HG03575 (cell line): ENCODE data around the gene SHANK1.

Source experiments
- ATAC-seq: cut with Tn5 transposase; IDR thresholded peaks from one replicate; pipeline ENCODE4 v1.9.1; 2021; ENCODE audit not compliant: unreplicated experiment, insufficient number of reproducible peaks, low FRiP score; ENCODE audit errors: extremely low read depth

SHANK1 gene

DNA sequence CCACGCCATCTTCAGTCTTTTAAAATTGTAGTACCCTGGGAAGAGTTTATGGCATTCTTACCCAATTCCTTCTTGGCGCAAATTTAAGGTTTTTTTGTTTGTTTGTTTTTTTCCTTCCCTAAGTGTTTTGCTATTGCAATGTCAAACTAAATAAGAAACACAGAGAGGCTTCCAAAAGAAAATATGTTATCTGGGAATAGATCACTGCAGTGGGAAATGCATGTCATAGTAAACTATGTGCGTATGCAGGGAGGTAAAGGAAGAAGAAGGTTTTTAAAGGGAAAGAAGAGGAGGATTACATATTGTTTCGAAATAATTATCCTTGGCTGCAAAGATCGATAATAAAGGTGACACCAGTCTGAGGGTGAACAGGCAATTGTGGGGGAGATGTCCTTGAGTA lies 16.7 kb upstream of the SHANK1 start:
- ATAC-seq = no peak

DNA sequence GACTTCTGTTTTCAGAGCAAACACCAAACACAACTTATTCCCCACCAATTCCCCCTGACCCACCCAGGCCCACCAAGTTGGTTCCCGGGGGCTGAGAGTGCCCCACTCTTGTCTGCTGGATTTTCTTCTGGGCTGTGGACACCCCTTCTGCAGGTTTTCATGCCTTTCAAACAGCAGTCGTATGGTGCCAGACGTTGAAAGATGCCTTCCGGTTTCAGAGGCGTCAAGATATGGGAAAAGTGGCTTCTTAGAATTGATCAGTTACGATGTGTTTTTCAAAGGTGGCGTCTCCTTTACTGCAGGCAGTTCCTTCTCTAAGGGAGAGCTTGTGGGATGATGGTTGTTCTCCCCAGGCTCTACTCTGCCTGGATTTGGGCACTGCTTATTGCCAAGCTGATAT lies 16.3 kb upstream of the SHANK1 start:
- ATAC-seq = no peak

DNA sequence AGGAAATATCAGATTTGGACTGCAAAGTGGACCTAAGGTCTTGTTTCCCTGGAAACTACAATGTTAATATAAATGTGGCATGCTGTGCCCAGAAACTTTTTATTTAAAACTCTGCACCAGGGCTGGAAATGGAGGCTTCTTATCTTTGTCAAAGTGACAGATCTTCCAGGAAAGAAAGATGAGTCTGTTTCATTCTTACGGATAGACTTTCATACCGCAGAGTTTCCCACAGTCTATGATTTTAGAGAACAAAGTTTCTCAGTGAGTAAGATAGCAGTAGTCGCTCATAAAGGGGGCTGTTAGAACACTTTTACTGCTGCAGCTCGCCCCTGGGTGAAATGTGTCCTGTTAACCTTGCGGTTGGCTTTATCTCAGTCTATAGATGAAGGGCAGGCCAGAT lies 10.3 kb upstream of the SHANK1 start:
- no peak for ATAC-seq

DNA sequence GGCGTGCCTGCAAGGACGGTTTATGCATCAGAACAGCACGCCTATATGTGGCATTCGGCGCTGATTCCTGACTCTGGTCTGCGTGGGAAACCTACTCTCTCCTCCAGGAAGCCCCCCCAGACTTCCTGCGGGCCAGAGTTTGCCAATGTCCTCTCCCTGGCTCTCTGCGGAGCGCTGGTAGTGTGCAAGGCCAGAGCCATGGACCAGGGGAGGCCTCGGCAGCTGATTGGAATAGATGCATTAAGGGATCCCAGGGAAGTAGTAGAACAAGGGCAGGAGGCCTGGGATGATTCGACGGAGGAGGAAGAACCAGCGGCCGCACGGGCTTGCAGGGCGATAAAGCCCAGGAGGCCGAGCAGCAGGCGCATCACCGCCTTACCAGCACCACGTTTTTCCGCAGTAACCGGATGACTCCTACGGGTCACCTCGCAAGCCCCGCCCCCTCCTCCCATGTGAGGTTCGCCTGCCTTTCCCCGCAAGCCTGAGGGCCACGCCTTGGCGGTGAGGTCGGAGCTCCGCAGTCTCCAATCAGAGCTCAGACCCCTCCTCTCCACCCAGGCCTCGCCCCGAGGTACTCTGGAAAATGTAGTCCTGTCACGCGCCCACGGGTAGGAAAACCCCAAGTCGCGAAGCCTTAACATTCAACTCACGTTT lies 8.6 kb upstream of the SHANK1 start:
- no peak for ATAC-seq

DNA sequence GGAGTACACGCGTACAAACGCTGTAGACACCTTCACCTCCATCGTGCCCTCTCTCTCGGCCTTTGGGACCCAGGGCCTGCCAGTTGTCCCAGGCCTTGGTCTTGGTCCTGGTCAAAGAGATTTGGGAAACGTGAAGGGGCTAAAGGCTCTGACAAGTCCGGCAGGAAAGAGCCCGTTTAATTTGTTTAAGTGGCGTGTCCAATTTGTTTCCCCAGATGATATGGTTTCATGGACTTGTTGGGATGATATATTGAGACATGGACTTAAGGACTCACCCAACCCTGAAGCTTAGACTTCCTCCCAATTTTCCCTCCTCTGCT lies 6.3 kb upstream of the SHANK1 start:
- no peak for ATAC-seq

DNA sequence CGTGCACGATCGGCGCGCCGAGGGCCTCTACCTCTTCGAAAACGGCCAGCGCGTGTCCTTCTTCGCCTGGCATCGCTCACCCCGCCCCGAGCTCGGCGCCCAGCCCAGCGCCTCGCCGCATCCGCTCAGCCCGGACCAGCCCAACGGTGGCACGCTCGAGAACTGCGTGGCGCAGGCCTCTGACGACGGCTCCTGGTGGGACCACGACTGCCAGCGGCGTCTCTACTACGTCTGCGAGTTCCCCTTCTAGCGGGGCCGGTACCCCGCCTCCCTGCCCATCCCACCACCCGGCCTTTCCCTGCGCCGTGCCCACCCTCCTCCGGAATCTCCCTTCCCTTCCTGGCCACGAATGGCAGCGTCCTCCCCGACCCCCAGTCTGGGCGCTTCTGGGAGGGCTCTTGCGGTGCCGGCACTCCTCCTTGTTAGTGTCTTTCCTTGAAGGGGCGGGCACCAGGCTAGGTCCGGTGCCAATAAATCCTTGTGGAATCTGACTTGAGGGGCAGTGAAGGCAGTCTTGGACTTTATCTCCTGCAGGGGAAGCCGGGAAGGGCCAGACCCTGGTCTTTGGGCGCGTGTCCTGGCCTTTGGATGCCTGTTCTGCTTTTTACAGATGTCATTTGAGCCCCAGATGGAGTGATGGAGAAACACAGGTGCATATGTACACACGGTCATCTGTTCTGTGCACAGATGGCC lies 5.8 kb upstream of the SHANK1 start:
- ATAC-seq = no peak

DNA sequence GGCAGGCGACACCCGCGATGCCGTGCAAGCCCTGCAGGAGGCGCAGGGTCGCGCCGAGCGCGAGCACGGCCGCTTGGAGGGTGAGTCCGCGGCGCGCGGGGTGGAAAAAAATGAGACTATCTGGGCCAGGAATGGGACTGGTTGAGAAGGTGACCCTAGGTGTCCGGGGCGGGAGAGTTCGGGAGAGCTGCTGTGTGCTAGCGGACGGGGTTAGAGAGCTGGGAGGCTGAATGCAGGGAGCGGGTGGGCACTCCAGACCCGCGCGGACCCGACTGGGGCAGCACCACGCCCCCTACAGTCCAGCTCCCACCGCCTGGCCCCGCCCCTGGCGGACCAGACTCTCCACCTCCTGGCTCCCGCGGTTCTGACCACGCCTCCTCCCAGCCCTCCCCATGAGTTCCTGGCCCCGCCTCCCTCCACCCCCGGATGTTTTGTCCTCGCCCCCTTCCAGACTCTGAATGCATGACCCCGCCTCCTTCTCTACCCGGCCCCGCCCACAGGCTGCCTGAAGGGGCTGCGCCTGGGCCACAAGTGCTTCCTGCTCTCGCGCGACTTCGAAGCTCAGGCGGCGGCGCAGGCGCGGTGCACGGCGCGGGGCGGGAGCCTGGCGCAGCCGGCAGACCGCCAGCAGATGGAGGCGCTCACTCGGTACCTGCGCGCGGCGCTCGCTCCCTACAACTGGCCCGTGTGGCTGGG lies 5.1 kb upstream of the SHANK1 start:
- ATAC-seq = no peak

DNA sequence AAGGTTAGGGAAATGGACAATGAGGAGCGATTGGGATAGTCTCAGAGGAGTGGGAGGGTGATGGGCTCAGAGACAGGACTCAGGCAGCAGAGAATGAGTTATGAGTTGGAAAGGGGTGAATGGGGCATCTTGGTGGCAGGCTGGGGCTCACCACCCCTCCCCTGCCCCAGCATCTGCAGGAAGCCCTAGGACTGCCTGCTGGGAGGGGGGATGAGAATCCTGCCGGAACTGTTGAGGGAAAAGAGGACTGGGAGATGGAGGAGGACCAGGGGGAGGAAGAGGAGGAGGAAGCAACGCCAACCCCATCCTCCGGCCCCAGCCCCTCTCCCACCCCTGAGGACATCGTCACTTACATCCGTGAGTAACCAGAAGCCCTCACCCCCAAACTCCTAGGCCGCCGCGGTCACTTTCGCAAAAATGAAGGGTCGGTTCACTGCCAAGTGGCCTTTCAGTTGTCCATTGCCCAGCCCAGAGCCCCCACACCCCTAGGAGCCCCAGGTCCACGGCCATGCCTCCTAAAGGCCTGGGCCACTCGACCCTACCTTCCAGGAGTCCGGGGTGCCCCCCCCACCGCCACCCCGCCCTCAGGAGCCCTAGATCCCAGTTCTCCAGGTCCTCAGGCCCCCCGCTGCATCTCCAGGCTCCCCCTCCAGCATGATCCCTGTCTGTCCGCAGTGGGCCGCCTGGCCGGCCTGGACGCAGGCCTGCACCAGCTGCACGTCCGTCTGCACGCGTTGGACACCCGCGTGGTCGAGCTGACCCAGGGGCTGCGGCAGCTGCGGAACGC lies 4.3 kb upstream of the SHANK1 start:
- no peak for ATAC-seq

DNA sequence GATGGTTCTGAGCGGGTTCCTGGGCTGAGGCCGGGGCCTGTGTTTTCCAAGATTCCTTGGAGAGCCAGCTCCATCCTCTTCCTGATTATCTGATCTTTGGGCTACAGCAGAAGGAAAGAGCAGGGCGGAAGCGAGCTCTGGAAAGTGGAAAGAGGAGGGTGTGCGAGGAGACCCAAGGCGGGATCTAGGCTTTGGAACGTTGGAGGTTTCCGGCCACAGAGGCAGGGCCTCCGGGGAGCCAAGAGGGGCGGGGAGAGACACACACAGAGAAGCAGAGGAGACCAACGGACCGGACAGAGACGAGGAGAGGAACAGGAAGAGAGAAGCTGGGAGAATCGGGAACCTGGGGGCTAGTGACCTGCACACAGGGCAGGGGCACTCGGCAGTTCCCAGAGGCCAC lies 3.5 kb upstream of the SHANK1 start, which contains the start of gene CLEC11A:
Gene CLEC11A (plus strand): TSS at position 296 of the 400 bp plus-strand sequence. CDS start 162 bp downstream, outside the sequence.
- no peak for ATAC-seq

DNA sequence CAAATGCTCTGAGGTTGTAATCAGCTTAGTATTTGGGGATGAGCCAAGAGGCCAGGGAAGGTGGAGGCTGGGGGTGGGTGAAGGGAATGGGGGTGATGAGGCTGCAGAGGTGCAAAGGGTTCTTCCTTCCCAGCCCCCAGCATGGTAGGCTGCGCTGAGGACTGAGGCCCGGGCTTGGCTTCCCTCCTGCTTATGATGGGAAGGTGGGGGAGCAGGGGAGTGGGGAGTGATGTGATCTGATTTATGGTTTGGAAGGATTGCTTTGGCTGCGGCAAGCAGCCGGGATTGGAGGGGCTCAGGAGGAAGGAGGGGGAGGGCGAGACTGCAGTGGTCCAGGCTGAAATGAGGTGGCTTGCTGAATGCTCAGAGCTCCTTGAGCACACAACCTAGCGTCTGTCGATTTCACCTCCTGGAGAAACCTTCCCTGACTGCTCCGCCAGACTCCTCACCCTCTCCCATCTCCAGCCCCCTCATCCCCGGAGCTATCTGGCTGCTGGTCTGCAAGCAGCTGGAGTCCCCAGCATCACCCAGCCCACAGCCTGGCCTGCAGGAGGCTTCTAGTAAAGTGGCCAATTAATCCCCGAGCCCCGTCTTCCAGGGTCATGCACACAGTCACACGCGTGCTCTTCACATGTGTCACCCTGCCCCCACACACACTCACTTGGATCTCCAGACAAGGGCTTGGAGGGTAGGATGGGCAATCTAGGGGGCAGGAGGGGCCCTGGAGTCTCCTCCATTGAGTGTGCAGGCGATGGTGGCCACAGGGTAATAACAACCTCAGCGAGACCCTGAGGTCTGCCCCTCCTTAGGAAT lies 2.8 kb upstream of the SHANK1 start:
- ATAC-seq = no peak

DNA sequence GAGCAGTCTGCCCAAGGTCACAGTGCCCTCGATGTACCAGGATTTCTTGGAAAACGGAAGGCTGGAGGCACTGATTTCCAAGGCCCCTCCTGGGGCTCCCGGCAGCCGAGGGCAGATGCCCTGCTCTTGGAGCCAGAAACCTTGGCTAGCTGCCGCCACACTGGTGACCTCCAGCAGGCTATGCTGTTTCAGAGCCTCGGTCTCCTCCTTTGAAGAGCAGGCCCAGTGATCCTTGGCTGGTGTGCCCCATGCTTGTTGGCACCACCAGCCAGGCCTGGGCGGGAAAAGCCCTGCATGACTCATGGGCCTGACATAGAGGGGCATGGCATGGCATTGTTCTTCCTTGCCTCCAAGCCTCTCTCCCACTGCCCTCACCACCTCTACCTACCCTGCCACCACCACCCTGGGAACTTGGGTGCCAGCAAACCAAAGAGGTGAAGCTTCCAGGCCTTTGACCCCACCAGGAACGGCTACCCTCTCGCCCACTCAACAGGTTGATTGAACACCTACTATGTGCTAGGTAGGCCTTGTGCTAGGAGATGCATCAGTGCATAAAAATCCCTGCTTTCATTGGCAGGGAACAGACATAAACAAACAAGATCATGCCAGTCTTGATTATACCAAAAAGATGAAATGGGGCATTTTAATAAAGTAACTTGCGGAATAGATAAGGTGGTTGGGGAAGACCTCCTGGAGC lies 2.0 kb upstream of the SHANK1 start:
- ATAC-seq = no peak

DNA sequence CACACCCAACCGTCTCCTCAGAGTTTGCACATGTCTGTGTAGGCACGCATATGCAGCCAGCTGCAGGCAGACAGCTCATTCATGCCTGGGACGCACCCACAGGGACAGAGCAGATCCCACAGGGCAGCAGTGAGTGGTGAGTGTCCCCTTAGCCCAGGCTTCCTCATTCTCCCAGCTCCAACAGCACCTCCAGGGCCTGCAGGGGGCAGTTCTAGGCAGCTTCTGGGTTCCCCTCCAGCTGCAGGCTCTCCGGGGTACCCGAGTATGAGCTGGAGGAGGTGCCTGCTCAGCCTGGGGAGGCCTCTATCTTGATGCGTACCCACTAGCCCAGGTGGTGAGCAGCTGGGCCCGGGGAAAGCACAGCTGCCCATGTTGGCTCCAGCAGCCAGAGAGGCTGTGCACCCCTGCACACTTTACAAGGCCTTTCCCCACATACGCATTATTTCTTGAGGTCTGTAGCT lies 1.3 kb upstream of the SHANK1 start:
- no peak for ATAC-seq

DNA sequence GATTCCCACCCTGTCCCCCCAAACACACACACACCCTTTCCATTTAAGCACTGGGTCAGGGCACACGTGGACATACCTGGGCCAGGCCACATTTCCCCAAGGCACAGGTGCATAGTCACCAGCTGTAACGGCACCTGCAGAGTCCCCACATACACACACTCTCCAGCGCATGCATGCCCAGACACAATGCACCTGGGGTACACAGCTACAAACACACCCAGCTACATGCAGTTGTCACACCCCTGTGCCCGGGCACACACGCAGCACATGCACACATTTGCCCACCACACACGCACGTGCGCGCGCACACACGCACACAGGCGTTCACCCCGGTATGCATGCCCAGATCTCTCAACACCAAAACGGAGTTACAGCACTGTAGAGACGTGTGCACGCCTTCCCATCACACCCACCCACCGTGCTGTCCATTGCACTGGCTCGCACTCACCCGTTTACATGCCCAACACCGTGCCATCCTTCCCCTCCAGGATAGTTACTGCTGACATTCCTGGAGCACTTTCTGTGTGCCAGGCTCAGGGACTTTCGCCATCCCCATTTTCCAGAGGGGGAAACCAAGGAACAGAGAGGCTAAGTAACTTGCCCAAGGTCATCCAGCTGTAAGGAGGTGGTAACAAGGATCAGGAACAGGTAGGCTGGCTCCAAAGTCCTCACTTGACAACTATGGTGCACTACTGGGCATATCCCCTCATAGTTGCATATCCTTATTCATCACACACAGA lies 749 bp upstream of the SHANK1 start:
- ATAC-seq = no peak

DNA sequence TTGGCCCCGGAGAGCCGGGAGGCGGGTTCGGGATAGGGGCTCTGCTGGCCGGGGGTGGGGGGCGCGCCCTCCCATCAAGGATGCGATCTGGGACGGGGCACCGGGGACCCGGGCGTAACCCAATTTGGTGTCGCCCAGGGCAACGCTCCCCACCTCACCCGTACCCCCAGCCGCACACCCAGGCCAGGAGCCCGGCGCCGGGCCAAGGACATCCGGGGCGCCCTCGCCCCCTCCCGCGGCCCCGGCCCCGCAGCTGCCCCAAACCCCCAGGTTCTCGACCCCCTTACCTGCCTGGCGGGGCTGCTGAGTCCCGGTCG lies 525 bp downstream of the SHANK1 start:
- no peak for ATAC-seq

DNA sequence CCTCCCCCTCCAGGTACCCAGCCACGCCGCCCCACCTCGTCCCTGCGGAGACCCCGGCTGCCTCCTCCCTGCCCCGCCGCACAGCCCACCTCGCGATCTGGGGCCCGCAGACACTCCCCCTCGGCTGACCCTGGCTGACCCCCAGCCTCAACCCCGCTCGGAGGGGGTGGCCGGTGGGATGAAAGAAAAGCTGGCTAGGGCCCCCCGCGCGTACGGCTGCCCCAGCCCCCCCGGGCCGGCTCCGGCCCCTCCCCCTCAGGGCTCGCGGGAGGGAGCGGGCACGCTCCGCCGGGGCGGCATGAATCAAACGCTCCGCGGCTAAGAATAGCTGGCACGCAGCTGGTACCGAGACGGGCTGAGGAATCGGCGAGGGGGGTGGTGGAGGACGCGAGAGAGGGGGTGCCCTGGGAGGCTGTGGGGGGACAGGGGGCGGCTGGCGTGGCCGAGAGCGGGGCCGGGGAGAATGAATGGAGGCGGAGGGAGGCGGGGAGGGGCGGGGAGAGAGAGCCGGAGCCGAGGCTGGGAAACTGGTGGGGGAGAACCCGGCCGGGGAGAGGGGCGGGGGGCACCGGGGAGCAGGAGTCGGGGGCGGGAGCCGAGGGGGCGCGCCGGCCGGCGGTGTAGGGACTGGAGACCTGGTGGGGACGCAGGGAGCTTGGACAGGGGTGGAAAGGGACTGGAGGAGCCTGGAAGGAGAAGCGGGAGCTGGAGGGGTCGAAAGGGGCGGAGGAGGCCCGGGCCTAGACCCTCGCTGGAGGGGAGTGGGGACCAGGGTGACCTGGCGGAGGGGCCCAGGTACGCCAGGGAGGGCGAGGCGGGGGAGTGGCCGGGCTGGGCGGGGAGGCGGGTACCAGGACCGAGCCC lies 1.1 kb downstream of the SHANK1 start:
- no peak for ATAC-seq

DNA sequence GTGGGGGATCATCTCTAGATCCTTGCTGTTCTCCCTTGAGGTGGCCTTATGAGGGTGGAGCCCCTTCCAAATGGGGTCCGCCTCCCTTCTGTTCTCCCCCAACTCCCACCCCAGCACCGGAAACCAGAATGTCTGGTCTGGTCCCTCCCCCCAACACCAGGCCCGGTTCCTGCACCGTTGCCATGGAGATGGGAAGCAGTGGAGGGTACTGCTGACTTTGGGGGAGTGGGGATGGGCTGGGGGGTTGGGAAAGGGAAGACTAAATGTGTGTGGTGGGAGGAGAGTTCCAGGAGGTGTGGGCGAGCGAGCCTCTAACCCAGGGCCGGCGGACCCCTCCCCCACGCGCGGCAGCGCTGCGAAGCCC lies 1.7 kb downstream of the SHANK1 start:
- no peak for ATAC-seq
